Fibroblast of villous mesenchyme (primary cell): Measurements from ENCODE around the gene NUP210L. TPM values are rescaled to one million over a fixed set of nuclear protein-coding genes. Genes with fewer than 3 reads are reported as not detected.
A peak's percentile ranks its signal among the peaks of the same experiment; 100 is the strongest.

Experiments used
- DNase-seq: peaks from one replicate; pipeline ENCODE4 v3.0.0-alpha.2; 2010; ENCODE audit warnings: low read depth
- H3K4me3 ChIP-seq: 2 replicates; pipeline ENCODE4 v1.5.1; 2011; ENCODE audit warnings: low read depth, mild to moderate bottlenecking, low read length
- CTCF ChIP-seq: IDR thresholded peaks from 2 replicates; pipeline ENCODE4 v1.5.1; 2012; ENCODE audit warnings: low read depth, mild to moderate bottlenecking, low read length; ENCODE audit not compliant: insufficient read depth
- total RNA-seq: library from RNA; depleted of rRNA; stranded (reverse); fragments of >200 nt; gene quantifications from 2 replicates; pipeline ENCODE4 v1.2.3, GENCODE V29; 2012

The NUP210L gene
- total RNA-seq, 1 donor, result under 0.01 TPM

- peak within 1 kb of the TSS; percentile 73 for H3K4me3 ChIP-seq
- peak; percentile 99 for DNase-seq
- peak; percentile 45 for TF ChIP-seq CTCF
These were observed 187.5 kb downstream of the NUP210L start, which contains the start of gene CREB3L4 for GRCh38 chr1:153967107-153967999. CREB3L4 (plus strand) TSS chr1:153967902; CDS start chr1:153968526, 624 bp downstream.

- peak overlapping the region; percentile 80 for H3K4me3 ChIP-seq
- DNase-seq, result no peak
- TF ChIP-seq CTCF, result no peak
These were observed 191.0 kb downstream of the NUP210L start for GRCh38 chr1:153963850-153964331.

GRCh38 chr1:153963030-153963849 is 191.6 kb downstream of the NUP210L start, which contains the start of gene SLC39A1:
SLC39A1 (minus strand) TSS chr1:153963537; CDS start chr1:153962715, 822 bp downstream.
- H3K4me3 ChIP-seq, result peak within 1 kb of the TSS; percentile 80
- peak; percentile 97 for DNase-seq
- no peak for TF ChIP-seq CTCF

- DNase-seq, result peak; percentile 58
- peak overlapping the region; percentile 80 for H3K4me3 ChIP-seq
- no peak for TF ChIP-seq CTCF
These were observed 192.5 kb downstream of the NUP210L start for GRCh38 chr1:153962088-153963029.

GRCh38 chr1:153961421-153961820 is 193.5 kb downstream of the NUP210L start:
- DNase-seq, result no peak
- no peak for TF ChIP-seq CTCF
- peak overlapping the region; percentile 80 for H3K4me3 ChIP-seq

GRCh38 chr1:153960206-153960605 is 194.7 kb downstream of the NUP210L start:
- H3K4me3 ChIP-seq, result no peak overlapping the region
- no peak for TF ChIP-seq CTCF
- DNase-seq, result no peak
